ENCODE data around the gene POFUT1. TPM values are rescaled to one million over a fixed set of nuclear protein-coding genes. Genes with fewer than 3 reads are reported as not detected.

Gene POFUT1
- total and polyA plus RNA-seq, 9 of the 15 experiments (the other 6 are each of a cell fraction or from before 2014, with no cell fraction given), result 3.5 to 44.7 (median 23.5) TPM

DNA sequence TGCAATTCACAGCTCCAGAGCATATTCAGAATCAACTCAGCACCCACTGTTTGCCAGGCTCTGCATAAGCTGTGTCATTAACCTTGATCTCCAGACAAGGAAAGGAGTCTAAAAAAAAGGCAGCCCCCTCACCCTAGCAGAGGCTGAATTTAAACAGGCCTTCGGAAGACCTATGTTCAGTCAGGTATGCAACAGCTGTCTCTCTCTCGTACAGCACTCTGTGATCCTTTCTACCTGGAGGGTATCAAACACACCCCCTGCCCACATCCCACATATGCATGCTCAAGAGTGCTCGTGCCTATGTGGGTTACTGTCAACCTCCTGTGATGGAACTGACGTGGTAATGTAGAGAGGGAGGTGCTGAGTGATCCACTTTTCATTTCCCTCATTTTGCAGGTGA, 8.7 kb upstream of the POFUT1 start:
- in situ Hi-C loops (cut with MboI), result no loop called here
- TF ChIP-seq ZSCAN29 (IDR thresholded peaks at IDR 0.05) (no peak), ZNF431 (CRISPR knock-in tag; IDR thresholded peaks at IDR 0.05) (no peak), HOMEZ (CRISPR knock-in tag; IDR thresholded peaks at IDR 0.05) (no peak), MAZ (CRISPR knock-in tag; conservative IDR thresholded peaks at IDR 0.05 in 1 of 2, IDR thresholded peaks at IDR 0.05 in 1 of 2) (no peak), ZNF79 (CRISPR knock-in tag; IDR thresholded peaks at IDR 0.05; ENCODE audit: low read depth) (no peak)

More for the DNA sequence above, 8.7 kb upstream of the POFUT1 start:
- Histone ChIP-seq H3K4me3 (no peak overlapping the region), H3K27me3 (ENCODE audit: control insufficient read depth in 2 of 2, insufficient read depth in 2 of 2, low read length in 2 of 2) (no peaks in the 10 kb centered on the region), H3K36me3 (ENCODE audit: control insufficient read depth, insufficient read depth, low read length) (peaks cover 93% of the 10 kb centered on the region), H3K9me1 (ENCODE audit: control insufficient read depth, insufficient read depth, low read length) (no peaks in the 10 kb centered on the region), H3K9ac (ENCODE audit: insufficient read depth in 1 of 2, low read depth in 2 of 2, low read length in 2 of 2) (0 out of 4 replicates have a peak overlapping the region, but pooled peaks of 1 of the 2 experiments have one; percentile 11), H3K27ac (ENCODE audit: extremely low read depth, low read depth, low read length) (no peak overlapping the region; the same call in 2 of the 3 replicates), H4K20me1 (replicated peaks; ENCODE audit: control insufficient read depth, insufficient read depth, low read length) (peaks cover 19% of the 10 kb centered on the region), H3K9me3 (replicated peaks; ENCODE audit: control insufficient read depth, insufficient read depth, low read depth, low read length) (no peaks in the 10 kb centered on the region), H3K79me2 (ENCODE audit: control insufficient read depth, insufficient read depth, low read length) (peaks cover 43% of the 10 kb centered on the region), H3K4me1 (replicated peaks in 1 of 2; ENCODE audit: control insufficient read depth in 2 of 2, insufficient read depth in 2 of 2, low read length in 2 of 2) (peaks cover 0 to 5% of the 10 kb centered on the region in 2 experiments; a peak in 2 of 5 replicates), H2AFZ (ENCODE audit: low read depth, low read length) (no peak overlapping the region), H3K4me2 (ENCODE audit: insufficient read depth, low read length) (no peak overlapping the region)
- no peak for FAIRE-seq
- DNase-seq (ENCODE audit: extremely low read depth in 1 of 4, low spot score in 3 of 4), result no peak
- no TSS peak for BruUV-seq (replicated peaks)
- 89% methylated on average over 4 of the region's 4 CpGs for WGBS (ENCODE audit: insufficient coverage, low coverage, missing lambda C conversion rate)
- ChIA-PET POLR2A (no interaction called here), CTCF (ENCODE audit: low intra/inter-chr PET ratio) (no interaction called here)
- no peak for ATAC-seq
- intact Hi-C loops (cut with micrococcal nuclease), result no loop called here

Measured in K562 (cell line).